ENCODE measurements around the gene BRD3OS. TPM values are rescaled to one million over a fixed set of nuclear protein-coding genes. Genes with fewer than 3 reads are reported as not detected.

Gene BRD3OS
- total and polyA plus RNA-seq, 2 donors (not counting 3 experiments of a cell fraction or from before 2014, with no cell fraction given): 11.9 to 15.4 TPM

DNA sequence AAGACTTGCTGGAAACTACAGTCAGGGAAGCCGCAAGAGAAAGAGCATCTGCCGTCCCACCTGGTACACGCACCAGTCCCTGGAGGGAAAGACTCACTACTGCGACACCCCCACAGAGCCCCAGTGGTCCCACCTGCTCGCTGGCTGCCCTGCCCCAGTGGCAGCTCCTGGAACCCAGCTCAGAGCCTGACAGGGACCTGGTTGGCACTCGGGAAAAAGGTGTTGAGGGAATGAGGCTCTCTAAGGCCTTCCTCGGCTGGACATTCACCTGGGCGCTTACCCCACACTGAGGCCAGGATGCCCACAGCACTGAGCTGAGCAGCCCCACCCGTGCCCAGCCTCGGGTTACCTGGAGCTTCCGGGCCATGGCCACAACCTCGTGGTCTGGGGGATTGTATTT lies 19.7 kb downstream of the BRD3OS start:
- Histone ChIP-seq H3K9me1 (replicated peaks; ENCODE audit: control insufficient read depth, extremely low read depth, insufficient read depth, low read length) (no peaks in the 10 kb centered on the region), H3K27ac (ENCODE audit: insufficient read depth, low read depth, low read length) (no peak overlapping the region), H3K36me3 (ENCODE audit: control insufficient read depth in 2 of 2, extremely low read depth in 1 of 2, insufficient read depth in 2 of 2, low read length in 2 of 2) (peaks cover 4 to 80% of the 10 kb centered on the region in 2 experiments), H3K9ac (replicated peaks; ENCODE audit: extremely low read depth, insufficient read depth, low read length) (no peak overlapping the region), H3K27me3 (ENCODE audit: control insufficient read depth in 2 of 2, insufficient read depth in 2 of 2, low read length in 2 of 2) (no peaks in the 10 kb centered on the region), H3K79me2 (ENCODE audit: control insufficient read depth, insufficient read depth, low read length) (no peaks in the 10 kb centered on the region), H3K4me1 (ENCODE audit: control insufficient read depth, extremely low read depth, insufficient read depth, low read length) (no peaks in the 10 kb centered on the region), H3K9me3 (replicated peaks; ENCODE audit: control insufficient read depth, insufficient read depth, low read length) (no peaks in the 10 kb centered on the region), H3K4me2 (ENCODE audit: insufficient read depth, low read length) (no peak overlapping the region), H4K20me1 (replicated peaks; ENCODE audit: control insufficient read depth, extremely low read depth, insufficient read depth, low read length) (no peaks in the 10 kb centered on the region), H3K4me3 (replicated peaks in 1 of 3; ENCODE audit: insufficient read depth in 1 of 3, low read depth in 1 of 3, low read length in 3 of 3) (no peak overlapping the region), H2AFZ (ENCODE audit: low read depth, low read length) (no peak overlapping the region)
- TF ChIP-seq CTCF (IDR thresholded peaks at IDR 0.05; ENCODE audit: extremely low read depth in 1 of 2, insufficient read depth in 1 of 2, low read depth in 1 of 2, low read length in 2 of 2) (no peak), JUN (IDR thresholded peaks at IDR 0.05; ENCODE audit: borderline replicate concordance, insufficient read depth, insufficient read length, low read depth) (no peak), FOS (IDR thresholded peaks at IDR 0.05; ENCODE audit: borderline replicate concordance, insufficient read depth, low read length) (no peak), EZH2 (IDR thresholded peaks at IDR 0.05; ENCODE audit: borderline replicate concordance, low read depth, low read length, severe bottlenecking) (no peak), GATA2 (IDR thresholded peaks at IDR 0.05; ENCODE audit: insufficient read depth, insufficient read length, low read depth, low read length) (no peak), POLR2AphosphoS5 (IDR thresholded peaks at IDR 0.05; ENCODE audit: insufficient read depth, low read depth, low read length) (no peak), POLR2A (IDR thresholded peaks at IDR 0.05; ENCODE audit: low read depth, low read length) (no peak), MYC (IDR thresholded peaks at IDR 0.05; ENCODE audit: low read depth, low read length) (no peak)
- TF ChIP-seq, protein P1, sequence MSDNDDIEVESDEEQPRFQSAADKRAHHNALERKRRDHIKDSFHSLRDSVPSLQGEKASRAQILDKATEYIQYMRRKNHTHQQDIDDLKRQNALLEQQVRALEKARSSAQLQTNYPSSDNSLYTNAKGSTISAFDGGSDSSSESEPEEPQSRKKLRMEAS (IDR thresholded peaks at IDR 0.05; ENCODE audit: insufficient read depth, insufficient read length): no peak
- ChIA-PET CTCF (no interaction called here), POLR2A (no interaction called here)
- DNase-seq (ENCODE audit: low read depth, low spot score) (no peak), FAIRE-seq (no peak)
- no TSS peak for BruUV-seq (replicated peaks)
- dilution Hi-C loops (cut with MboI; ENCODE audit: extremely low pct_ligation_motif_present, low sequenced_read_pairs) (no loop called here), intact Hi-C loops (cut with micrococcal nuclease) (loop anchor here (10.0 kb wide), 1 partner anchor 340 kb away; no protein-coding TSS in a partner anchor)
